NCI-H1048 (cell line): ENCODE results near the gene SIAE.

Source experiments
- DNase-seq: peaks from one replicate; lab custom pipeline; 2025; lab: John Stamatoyannopoulos, UW

SIAE gene

GRCh38 chr11:124663861-124664260 lies 9.7 kb downstream of the SIAE start:
- no peak for DNase-seq

GRCh38 chr11:124662106-124662505 lies 11.4 kb downstream of the SIAE start:
- DNase-seq, result no peak

- no peak for DNase-seq
These were observed 12.0 kb downstream of the SIAE start for GRCh38 chr11:124661553-124661952.

- DNase-seq, result no peak
These were observed 14.6 kb downstream of the SIAE start for GRCh38 chr11:124658986-124659385.

GRCh38 chr11:124658501-124658900 lies 15.0 kb downstream of the SIAE start:
- no peak for DNase-seq

- DNase-seq, result no peak
These were observed 15.6 kb downstream of the SIAE start for GRCh38 chr11:124657904-124658303.

- DNase-seq, result no peak
These were observed 16.5 kb downstream of the SIAE start for GRCh38 chr11:124656774-124657630.

- DNase-seq, result no peak
These were observed 24.9 kb downstream of the SIAE start for GRCh38 chr11:124648610-124649009.

- DNase-seq, result no peak
These were observed 27.4 kb downstream of the SIAE start for GRCh38 chr11:124646148-124646547.

GRCh38 chr11:124644426-124645280 lies 28.9 kb downstream of the SIAE start:
- DNase-seq, result peak; percentile 31

- DNase-seq, result no peak
These were observed 29.7 kb downstream of the SIAE start for GRCh38 chr11:124643605-124644425.

- DNase-seq, result no peak
These were observed 30.4 kb downstream of the SIAE start for GRCh38 chr11:124643042-124643604.

- no peak for DNase-seq
These were observed 30.9 kb downstream of the SIAE start for GRCh38 chr11:124642628-124643027.

- DNase-seq, result no peak
These were observed 32.9 kb downstream of the SIAE start for GRCh38 chr11:124640666-124641065.

GRCh38 chr11:124639186-124639585 lies 34.4 kb downstream of the SIAE start:
- DNase-seq, result no peak

- no peak for DNase-seq
These were observed 35.0 kb downstream of the SIAE start for GRCh38 chr11:124638500-124638899.

- DNase-seq, result no peak
These were observed 37.6 kb downstream of the SIAE start for GRCh38 chr11:124635932-124636331.

- no peak for DNase-seq
These were observed 40.2 kb downstream of the SIAE start for GRCh38 chr11:124633355-124633754.

GRCh38 chr11:124629961-124630360 lies 43.6 kb downstream of the SIAE start:
- no peak for DNase-seq

GRCh38 chr11:124627546-124627945 lies 46.0 kb downstream of the SIAE start:
- DNase-seq, result no peak

GRCh38 chr11:124625504-124626168 lies 47.9 kb downstream of the SIAE start:
- DNase-seq, result no peak
